ENCODE results near the gene RABEP1.

GRCh38 chr17:5370411-5370810, 88.3 kb downstream of the RABEP1 start:
- TF ChIP-seq CTCF (IDR thresholded peaks at IDR 0.05) (no peak), POLR2A (IDR thresholded peaks at IDR 0.05) (no peak)

Data from adrenal gland (tissue), 5 donors.